A204.1 (cell line): ENCODE results near the gene RUNX2.

Source experiments
- FAIRE-seq: peaks from 2 replicates; lab custom pipeline; 2012; peaks lifted over from hg19 to GRCh38; lab: Jason Lieb, UNC

Gene RUNX2

DNA sequence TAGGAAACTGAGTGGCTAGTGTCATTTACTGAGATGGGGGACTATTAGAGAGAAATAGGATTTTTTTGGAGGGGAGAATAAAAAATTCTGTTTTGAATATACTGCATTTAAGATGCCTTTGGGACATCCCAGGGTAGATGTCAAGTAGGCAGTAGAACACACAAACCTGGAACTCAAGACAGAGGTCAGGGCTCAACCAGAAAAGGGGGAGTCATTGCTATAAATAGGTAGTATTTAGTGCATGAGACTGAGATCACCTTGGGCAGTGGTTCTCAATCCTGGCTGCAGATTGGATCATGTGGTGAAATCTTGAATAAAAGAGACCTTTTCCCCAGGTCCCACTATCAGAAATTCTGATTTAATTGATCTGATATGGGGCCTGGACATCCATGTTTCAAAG, 160.1 kb downstream of the RUNX2 start:
- no peak for FAIRE-seq

DNA sequence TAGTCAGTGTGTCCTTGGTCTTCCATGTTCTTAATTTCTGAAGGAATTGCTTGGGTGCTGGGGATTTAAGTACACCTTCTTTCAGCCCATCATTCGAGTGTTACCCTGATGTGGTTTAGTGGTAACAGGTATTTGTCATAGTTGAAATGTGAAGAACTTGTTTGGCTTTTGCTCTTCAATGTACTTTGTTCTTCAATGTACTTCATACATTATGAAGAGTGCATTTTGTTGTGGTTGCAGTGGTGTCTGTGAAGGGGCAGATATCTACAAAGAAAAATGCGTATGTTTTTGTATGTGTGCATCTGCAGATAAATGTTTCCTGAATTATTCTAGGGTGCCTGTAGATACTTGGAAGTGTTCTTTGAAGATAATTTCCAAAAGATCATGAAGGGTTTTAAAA, 160.8 kb downstream of the RUNX2 start:
- no peak for FAIRE-seq

DNA sequence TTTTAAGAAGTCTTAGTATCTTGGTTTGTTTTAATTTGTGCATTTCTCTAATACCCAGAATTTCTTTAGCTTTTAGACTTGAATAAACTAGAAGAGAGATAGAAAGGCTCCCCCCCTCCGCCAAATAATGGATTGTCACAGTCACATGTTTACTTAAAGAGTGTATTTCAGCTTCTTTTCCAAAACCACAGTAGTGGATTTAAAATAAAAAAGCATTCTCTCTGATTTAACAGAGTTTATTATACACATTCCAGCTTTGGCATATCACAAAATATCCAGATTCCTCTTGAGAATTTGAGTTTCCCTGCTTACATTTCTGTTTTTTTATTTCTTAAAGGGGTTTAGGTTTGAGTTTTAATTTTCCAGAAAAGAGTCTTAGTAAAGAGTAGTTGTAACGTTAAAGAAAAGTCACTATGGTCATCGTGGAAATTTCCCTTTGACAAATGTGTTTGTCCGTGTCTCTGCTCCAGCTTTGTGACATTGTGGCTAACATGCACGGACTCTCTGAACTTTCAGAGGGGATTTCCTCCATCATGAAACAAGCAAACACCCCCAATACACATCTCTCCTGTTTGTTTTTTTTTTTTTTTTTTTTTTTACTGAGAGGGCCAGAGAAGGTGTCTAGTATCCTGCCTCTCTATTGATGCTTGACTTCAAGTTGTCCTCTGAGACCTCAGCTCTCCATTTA, 163.1 kb downstream of the RUNX2 start:
- no peak for FAIRE-seq

DNA sequence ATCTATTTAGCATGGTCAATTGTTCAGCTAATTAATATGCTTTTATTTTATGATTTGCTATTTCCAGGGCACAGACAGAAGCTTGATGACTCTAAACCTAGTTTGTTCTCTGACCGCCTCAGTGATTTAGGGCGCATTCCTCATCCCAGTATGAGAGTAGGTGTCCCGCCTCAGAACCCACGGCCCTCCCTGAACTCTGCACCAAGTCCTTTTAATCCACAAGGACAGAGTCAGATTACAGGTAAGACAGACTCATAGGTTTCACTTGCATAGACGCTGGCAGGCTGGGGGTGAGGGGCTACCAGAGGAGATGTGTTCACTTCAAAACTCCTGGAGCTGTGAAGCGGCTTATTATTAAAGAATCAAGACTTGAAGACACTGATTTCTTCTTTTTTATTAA, 163.7 kb downstream of the RUNX2 start:
- FAIRE-seq: no peak

DNA sequence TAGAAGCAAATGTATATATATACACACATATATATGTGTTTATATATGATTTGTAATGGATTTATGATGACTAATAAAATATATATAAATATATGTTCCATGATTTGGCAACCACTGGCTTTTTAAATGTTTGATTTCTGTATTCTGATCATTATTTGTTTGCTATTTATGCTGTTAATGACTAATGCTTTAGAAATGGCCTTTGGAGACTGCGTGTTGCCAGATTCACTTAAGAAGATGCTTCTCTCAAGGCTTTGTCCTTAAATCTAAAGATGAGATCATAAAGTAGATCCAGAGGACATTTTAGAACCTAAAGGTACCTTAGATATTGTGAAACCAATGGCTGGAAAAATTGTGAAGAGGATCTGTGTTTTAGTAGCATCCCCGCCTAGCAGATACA, 165.6 kb downstream of the RUNX2 start:
- no peak for FAIRE-seq

DNA sequence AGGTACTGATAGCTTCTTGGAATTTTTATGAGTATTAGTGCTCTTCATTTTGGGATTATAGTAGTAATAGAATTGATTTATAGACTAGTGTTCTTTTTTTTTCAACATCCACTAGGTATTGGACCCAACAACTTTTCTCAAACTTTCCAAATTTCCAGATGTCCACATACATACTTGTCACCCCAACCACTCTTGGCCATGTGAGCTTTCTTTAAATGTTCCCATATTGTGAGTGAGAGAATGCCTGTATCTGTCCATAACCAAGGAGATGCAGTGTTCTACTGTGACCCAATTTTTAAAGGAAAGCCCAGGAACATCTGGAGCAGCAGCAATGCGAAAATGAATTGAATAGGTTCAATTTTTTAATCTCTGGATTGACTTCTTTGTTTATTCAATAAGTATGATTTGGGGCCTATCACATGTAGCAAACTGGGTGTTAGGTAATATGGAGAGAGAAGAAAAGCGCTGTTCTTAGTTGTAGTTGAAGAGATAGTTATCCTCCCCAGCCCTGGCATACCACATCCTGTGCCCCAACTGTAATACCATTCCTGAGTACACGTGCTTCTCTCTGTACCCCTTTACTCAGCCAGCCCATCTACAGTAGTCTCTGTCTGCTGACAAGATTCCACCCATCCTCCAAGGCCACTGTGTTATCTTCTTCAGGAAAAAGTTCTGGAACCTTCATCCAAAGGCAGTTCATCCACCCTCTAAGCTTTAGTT, 166.4 kb downstream of the RUNX2 start:
- no peak for FAIRE-seq

DNA sequence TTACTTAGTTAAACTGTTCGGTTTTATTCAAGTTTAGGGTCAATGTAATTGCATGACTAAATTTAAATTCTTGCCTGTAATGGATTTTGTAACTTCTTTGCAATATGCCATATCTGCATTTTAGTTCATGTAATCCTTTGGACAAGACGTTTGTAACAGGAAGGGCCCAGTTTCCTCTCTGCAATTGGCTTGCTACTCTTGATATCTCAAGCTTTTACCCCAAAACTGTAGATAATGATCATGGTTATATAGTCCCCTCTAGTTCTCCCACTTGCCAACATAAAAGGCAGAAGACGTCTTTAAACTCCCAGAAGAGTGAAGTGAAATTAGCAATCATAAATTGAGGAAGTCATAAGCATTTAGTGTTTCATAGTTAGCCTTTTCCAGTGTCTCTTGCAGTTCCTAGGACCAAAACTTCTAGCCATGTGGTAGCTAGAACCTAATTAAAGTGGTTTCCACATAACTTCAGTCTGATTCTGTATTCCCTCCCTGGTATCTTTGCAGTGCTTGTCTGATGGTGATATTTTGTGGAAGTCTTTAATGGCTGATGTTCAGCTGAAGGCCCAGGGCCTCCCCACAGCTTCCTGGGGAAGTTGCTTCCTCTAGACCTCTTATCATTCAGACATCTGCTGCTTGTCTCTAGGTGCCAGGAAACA, 167.4 kb downstream of the RUNX2 start:
- FAIRE-seq: no peak

DNA sequence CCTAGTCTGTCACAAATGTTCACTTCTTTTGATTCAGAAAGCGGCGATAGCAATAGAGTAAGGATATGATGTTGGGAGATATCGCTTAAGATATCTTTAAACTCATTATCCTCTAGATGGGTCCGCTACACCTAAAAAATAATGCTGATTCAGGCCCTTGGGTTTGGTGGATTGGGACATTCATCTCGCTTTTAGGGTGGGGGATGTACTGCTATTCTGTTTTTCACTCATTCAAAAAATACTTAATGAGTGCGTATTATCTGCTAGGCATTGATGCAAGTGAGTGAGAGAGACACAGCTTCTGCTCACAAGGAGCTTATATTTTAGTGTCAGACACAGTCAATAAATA, 167.9 kb downstream of the RUNX2 start:
- no peak for FAIRE-seq

DNA sequence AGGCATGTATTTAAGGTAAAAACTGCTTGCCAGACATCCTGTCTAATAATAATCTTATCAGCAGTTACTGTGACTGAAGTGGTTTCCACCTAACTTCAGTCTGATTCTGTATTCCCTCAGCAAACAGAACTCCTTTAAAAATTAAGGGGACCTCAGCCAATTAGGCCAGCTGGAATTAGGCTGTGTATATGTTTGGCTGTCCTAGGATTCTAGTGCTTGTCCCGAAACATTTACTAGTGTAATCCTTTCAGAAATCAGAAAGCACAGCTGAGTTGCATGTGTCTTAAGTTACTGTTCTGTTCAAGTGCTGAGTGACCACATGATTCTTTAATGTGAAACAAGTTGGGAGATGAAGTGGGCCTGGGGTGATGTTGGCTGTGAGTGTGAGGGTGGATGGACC, 170.5 kb downstream of the RUNX2 start:
- FAIRE-seq: no peak

DNA sequence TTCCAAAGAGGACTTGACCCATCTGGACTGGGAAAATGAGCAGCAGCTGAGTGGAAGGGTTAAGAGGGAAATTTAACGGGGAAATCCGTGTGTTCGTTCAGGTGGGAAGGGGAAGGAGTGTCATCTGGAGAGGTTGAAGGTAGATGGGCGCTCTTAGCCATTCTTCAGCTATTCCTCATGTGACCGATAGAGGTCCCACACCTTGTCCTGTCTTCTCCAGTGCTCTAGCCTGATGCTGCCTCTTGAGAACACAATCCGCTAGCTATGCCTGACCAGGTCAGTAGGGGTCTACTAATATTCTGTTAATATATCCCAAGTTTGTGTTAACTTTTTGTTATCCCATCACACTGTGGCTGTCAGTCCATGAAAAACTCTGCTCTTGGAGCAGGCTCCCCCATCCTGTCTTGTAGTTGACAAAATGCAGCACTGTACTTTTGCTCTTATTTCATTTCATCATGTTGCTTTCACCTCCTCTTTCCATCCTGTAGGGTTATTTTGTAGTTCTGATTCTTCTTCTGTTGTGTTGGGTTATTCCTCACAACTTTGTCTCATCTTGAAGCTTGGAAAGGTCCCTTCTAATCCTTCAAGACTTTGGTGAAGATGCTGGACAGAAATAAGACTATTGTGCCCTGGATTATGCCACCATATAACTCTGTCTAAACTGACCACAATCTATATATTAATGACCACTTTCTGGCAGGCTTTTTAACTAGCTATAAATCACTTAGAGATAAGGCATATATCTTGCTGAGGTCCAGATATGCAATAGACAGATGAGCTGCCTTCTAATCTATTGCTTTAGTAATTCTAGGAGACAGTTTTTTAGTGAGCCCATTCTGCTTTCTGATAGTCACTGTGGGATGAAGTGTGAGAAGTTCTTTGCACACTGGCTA, 173.0 kb downstream of the RUNX2 start:
- no peak for FAIRE-seq

DNA sequence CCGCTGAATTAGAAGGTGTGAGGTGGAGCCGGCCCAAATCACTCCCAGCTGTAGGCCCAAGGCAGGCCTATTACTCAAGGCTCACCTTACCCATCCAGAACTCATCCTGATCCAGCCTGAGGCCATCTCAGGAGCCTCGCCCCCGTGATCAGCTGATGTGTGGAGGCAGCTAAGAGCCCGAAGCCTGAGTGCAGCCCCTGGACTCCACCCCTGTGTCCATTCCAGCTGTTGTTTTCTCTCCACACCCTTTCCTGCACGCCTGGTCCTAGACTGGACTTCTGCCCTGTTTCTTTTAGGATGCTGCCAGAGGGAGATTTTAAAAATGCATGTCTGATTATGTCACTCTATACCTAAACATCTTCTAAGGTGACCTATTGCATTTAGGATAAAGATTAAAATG, 174.3 kb downstream of the RUNX2 start:
- no peak for FAIRE-seq

DNA sequence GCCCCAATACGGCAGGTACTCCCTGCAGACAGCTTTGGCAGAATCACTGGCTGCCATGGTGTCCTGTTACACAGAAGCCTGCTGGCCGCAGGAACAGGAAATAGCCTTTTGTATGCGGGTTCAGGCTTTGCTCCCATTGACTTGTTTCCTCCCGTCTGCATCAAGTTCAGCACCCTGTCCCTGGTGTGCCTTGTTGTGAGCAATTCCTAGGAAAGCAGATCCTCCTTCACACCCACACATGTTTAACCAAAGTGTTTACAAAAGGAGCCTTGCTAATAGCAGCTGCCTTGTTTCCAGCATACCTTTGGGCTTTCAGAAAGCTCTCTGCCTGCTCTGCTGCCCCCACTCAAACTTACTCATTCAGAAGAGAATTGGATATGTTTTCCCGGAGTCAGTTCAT, 176.8 kb downstream of the RUNX2 start:
- FAIRE-seq: no peak

DNA sequence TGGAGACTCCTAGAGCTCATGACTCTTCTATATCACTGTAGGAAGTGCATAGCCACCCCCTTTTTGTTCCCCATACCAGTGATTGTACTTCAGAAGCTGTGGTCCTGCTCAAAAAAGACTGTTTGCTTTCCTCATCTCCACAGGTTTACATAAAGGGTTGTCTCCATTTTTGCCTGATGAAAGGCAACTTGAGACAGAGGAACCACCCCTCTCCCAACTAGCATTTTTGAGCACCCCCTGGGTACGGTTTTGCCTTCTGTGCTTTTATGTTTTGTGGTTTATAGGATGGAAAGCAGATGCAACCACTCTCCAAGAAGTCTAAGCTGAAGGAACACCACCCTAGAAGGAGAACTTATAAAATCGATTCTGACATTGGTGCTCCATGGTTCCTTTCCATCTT, 177.3 kb downstream of the RUNX2 start:
- FAIRE-seq: no peak

DNA sequence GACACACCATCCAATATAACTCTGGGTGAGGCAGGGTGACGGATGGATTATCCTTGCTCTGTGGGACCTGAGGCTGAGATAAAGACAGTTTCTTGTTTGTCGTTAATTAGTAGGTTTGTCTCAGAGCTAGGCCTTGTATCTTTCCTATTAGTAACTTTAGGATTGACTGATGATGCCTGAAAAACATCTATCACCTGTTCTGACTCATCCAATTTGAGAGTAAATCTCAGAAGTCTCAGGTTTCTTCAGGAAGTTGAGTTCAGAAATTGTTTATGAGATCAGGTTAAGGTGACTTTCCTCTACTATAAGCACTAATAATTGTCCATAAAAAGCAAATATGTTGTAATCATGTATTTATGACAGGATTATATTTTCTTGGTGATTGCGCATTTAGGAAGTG, 179.1 kb downstream of the RUNX2 start:
- no peak for FAIRE-seq

DNA sequence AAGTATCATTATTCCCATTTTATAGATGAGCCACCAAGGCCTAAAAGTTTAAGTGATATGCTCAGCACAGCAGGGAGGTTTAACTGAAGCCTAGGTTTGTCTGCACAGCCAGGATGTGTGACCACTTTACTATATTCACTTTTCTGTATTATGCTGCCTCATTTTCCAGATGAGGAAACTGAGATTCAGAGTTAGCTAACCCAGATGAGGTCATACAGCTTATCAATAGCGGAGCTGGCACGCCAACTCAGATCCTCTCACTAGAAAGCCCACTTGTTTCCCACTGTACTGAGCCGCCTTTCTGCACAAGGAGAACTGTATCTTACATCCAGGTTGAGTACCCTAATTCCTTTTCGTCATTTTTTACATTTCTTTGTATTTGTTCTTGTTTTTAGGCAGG, 181.3 kb downstream of the RUNX2 start:
- FAIRE-seq: no peak

DNA sequence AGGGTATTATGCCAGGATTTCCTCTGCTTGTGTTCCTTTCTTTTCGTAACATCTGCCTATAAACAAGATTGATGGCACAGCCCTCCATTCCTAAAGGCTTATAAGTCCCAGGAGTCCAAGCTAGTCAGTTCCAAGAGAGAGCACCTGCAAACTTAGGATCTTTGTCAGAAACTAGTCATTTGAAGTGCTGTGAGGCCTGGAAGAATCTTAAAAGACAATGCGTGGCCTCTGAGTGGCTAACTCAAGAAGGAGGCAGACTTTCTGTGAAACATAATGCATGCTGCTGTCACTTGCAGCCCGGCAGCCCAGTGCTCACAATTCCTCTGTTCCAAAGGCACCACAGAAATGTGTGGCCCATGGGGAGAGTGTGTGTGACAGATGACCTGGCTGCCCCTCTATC, 184.6 kb downstream of the RUNX2 start:
- no peak for FAIRE-seq

DNA sequence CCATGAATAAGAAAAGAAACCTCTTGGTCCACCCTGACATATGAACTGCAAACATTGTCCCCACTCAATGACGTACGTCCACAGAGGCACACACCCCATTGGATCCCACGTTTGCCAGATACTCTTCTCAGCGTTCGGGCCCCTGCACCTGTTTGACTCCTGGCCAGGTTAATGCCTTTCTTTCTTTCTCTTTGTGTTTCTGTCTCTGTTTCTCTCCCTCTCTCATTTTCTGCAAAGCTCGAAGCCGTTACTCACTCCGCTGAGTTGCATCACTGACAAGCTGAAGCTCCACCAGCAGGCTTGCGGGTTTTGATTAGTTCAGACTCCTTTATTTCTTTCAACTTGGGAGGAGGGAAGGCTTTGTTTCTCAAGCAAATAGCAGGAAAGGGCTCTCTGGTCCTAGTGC, 185.1 kb downstream of the RUNX2 start:
- FAIRE-seq: no peak

DNA sequence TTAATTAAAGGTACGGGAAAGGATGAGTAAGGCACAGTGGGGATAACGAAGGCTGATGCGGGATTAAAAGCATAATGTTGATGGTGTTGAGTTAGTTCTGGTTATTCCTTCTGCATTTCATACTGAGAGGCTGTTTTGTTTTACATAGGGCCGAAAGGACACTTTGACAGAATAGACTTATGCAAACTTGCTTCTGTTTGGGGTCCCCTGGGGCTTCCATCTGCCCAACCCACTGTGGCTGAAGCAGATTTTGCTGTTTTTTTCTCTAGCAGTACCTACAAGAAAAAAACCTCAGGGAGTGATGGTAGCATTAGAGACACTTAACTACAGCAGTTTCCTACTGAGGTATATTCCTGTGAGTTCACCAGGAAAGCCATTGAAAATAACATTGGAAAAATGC, 185.7 kb downstream of the RUNX2 start:
- FAIRE-seq: no peak

DNA sequence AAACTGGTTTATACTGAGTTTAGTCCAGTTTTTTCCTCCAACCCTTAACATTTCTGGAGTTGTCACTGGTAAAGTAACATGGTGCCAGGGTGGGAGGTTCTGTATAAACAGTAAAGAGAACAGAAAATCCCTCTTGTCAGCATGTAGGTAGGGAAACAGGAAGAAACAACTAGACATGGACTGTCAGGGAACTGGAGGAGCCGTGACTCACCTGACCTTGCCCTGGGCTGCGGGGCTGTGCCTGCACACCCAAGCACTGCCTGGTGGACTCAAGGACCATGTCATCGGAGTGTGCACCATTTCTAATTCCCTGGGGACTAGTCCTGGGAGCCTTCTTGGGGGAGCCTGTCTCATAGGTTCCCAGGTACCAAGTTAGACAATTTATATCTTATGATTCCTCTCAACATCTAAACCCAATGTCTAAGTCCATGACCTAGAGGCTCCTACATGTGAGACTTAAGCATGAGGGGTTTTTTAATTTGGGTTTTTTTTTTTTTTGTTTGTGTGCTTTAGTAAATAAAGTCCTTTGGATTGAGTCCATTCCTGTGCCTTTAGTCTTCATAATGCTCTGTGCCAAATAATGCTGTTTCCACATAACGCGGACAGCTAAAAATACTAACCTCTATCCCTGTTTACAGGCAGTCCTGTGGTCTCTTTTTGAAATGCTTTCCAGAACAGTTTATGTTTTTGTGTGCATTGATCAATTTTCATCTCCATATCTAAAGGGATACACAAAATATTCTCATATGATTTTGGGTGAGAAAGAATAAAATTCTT, 186.5 kb downstream of the RUNX2 start:
- FAIRE-seq: no peak

DNA sequence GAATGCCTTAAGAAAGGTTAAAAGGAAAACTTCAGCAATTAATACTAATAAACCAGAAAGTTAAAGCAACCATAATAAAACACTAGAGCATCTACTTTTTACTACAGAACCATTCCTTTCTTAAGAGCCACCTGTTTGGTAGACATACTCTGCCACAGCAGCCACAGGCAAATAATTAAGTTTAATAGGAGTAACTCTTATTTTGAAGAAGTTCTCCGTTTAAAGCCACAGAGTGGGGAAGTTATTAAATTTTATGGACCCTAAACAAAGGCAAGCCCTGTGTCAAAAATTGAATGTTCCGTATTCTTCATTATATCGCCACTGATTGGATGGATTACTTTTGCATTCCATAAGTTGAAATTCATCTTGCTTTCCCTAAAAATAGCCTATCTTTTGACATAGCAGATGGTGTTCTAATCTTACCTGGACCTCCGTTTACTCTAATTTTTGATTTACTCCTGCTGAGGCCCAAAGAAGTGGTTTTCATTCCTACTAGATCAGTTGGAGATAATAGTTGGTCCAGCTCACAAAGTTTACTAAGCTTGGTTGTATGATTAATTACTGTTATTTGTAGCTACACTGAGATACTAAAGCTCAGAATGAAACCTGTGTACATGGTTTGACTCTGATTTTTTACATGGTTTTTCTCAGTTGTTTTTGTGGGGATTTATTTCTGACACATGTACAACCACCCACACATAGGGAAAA, 190.0 kb downstream of the RUNX2 start:
- FAIRE-seq: no peak

DNA sequence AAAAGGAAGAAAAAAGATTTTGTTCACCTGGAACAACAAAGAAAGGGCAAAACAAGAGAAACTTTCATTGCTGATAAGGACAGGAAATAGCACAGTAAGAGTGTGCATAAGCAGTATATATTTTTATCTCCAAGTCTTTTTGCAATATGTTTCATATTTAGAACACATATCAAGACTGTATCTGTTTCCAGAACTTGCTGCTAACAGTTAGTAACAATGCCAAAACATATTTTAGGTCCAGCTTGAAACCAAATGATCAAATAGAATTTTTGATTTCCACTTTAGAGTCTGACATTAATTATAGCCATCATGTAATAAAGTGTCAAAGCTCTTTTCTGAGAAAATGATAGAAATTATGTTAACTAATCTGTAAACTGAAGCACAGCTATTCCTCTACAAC, 193.1 kb downstream of the RUNX2 start:
- no peak for FAIRE-seq
